Measurements from ENCODE around the gene FBN3.
"Not testable (repeated sequence)": the region's sequence is repeated elsewhere in the genome, so short reads cannot be mapped to it uniquely, and the experiment has no call there.

The FBN3 gene

GRCh38 chr19:8108560-8109445 lies 40.6 kb downstream of the FBN3 start:
- TF ChIP-seq CTCF (IDR thresholded peaks at IDR 0.05; ENCODE audit: low read depth, low read length): no peak
- no peak for DNase-seq (ENCODE audit: extremely low read depth, low read depth)

GRCh38 chr19:8107301-8107903 lies 42.0 kb downstream of the FBN3 start:
- TF ChIP-seq CTCF (IDR thresholded peaks at IDR 0.05; ENCODE audit: low read depth, low read length): no peak
- no peak for DNase-seq (ENCODE audit: extremely low read depth, low read depth)

- no peak for TF ChIP-seq CTCF (IDR thresholded peaks at IDR 0.05; ENCODE audit: low read depth, low read length)
Measured at GRCh38 chr19:8105471-8105870, 43.9 kb downstream of the FBN3 start.

GRCh38 chr19:8101910-8102309 lies 47.5 kb downstream of the FBN3 start:
- DNase-seq (ENCODE audit: extremely low read depth, low read depth): not testable (repeated sequence)

More at GRCh38 chr19:8105471-8105870, 43.9 kb downstream of the FBN3 start:
- DNase-seq (ENCODE audit: extremely low read depth, low read depth): no peak

- no peak for TF ChIP-seq CTCF (IDR thresholded peaks at IDR 0.05; ENCODE audit: low read depth, low read length)
- DNase-seq (ENCODE audit: extremely low read depth, low read depth): no peak
Measured at GRCh38 chr19:8101311-8101710, 48.1 kb downstream of the FBN3 start.

- TF ChIP-seq CTCF (IDR thresholded peaks at IDR 0.05; ENCODE audit: low read depth, low read length): no peak
- DNase-seq (ENCODE audit: extremely low read depth, low read depth): no peak
Measured at GRCh38 chr19:8097681-8098567, 51.5 kb downstream of the FBN3 start.

GRCh38 chr19:8097198-8097597 lies 52.2 kb downstream of the FBN3 start:
- DNase-seq (ENCODE audit: extremely low read depth, low read depth): no peak
- no peak for TF ChIP-seq CTCF (IDR thresholded peaks at IDR 0.05; ENCODE audit: low read depth, low read length)

All from AG09319 (cell line).